T-cell (primary cell): ENCODE data around the gene AAMDC. TPM values are rescaled to one million over a fixed set of nuclear protein-coding genes. Genes with fewer than 3 reads are reported as not detected.
"Not testable (repeated sequence)": the region's sequence is repeated elsewhere in the genome, so short reads cannot be mapped to it uniquely, and the experiment has no call there.

Experiments
- ATAC-seq, 4 experiments: fragments of 200-7000 bp in 3 of 4; fragments of 150-1000 bp in 1 of 4; cut with Tn5 transposase; replicated peaks in 1 of 4; 1 replicate in 3 of 4; 2 replicates in 1 of 4; pipeline ENCODE4 v1.10.0; 2021; ENCODE audit warnings: moderate library complexity in 3 of 4, mild to moderate bottlenecking in 2 of 4, moderate number of reproducible peaks in 1 of 4
- CTCF ChIA-PET, 2 donors: fragments of 300-600 bp; sonication (Branson Sonifier 250); formaldehyde crosslinking; loops; one replicate each; lab custom pipeline; 2022; ENCODE audit warnings: antibody characterized with exemption in 2 of 2; lab: Charles Lee
- POLR2A ChIA-PET, 2 donors: fragments of 300-600 bp; sonication (Branson Sonifier 250); formaldehyde crosslinking; loops; one replicate each; lab custom pipeline; 2022; ENCODE audit warnings: antibody characterized with exemption in 2 of 2; lab: Charles Lee
- DNase-seq, 35 experiments: peaks; one replicate each; pipeline versions ENCODE4 v3.0.0 to v3.0.0-alpha.2; 2013 to 2023
- H3K27ac ChIP-seq: one replicate; pipeline ENCODE4 v1.5.1; 2013; ENCODE audit warnings: low read length
- H3K27me3 ChIP-seq, 2 experiments: replicated peaks in 1 of 2; 1 replicate in 1 of 2; 2 replicates in 1 of 2; pipeline versions ENCODE4 v1.6.1 to v1.7.0; 2013; ENCODE audit warnings: low read length in 1 of 2, mixed read lengths in 1 of 2; ENCODE audit not compliant: control insufficient read depth in 2 of 2, insufficient read depth in 2 of 2; ENCODE audit errors: extremely low read depth in 1 of 2
- H3K36me3 ChIP-seq, 2 donors: 1 replicate in 1 of 2; 2 replicates in 1 of 2; pipeline versions ENCODE4 v1.6.1 to v1.7.0; 2013; ENCODE audit warnings: low read length in 1 of 2; ENCODE audit not compliant: control insufficient read depth in 2 of 2, insufficient read depth in 1 of 2; ENCODE audit errors: extremely low read depth in 1 of 2
- H3K4me1 ChIP-seq, 2 experiments: 1 replicate in 1 of 2; 2 replicates in 1 of 2; pipeline versions ENCODE4 v1.6.1 to v1.7.0; 2013; ENCODE audit warnings: low read length in 2 of 2, mixed read lengths in 1 of 2; ENCODE audit not compliant: insufficient read depth in 2 of 2, control insufficient read depth in 1 of 2; ENCODE audit errors: extremely low read depth in 1 of 2
- H3K4me3 ChIP-seq, 2 donors: 1 replicate in 1 of 2; 2 replicates in 1 of 2; pipeline versions ENCODE4 v1.5.1 to v1.7.0; 2013; ENCODE audit warnings: mild to moderate bottlenecking in 2 of 2, low read length in 1 of 2, moderate library complexity in 1 of 2; ENCODE audit not compliant: control insufficient read depth in 1 of 2; ENCODE audit errors: extremely low read depth in 1 of 2
- H3K9me3 ChIP-seq: 2 replicates; pipeline ENCODE4 v1.7.0; 2013
- H3K27ac Mint-ChIP-seq, 2 donors: one replicate each; pipeline ENCODE4 v1.8.0; 2020 to 2021; ENCODE audit warnings: mild to moderate bottlenecking in 2 of 2, mixed read lengths in 2 of 2
- H3K27me3 Mint-ChIP-seq, 2 donors: one replicate each; pipeline ENCODE4 v1.8.0; 2021 to 2022; ENCODE audit warnings: mixed read lengths in 2 of 2
- H3K36me3 Mint-ChIP-seq: one replicate; pipeline ENCODE4 v1.8.0; 2021; ENCODE audit warnings: mixed read lengths
- H3K4me1 Mint-ChIP-seq, 3 donors: one replicate each; pipeline ENCODE4 v1.8.0; 2020 to 2022; ENCODE audit warnings: mixed read lengths in 3 of 3, mild to moderate bottlenecking in 1 of 3
- H3K4me3 Mint-ChIP-seq, 3 donors: one replicate each; pipeline ENCODE4 v1.8.0; 2020 to 2022; ENCODE audit warnings: mild to moderate bottlenecking in 3 of 3, mixed read lengths in 3 of 3, moderate library complexity in 3 of 3
- H3K9me3 Mint-ChIP-seq, 3 donors: one replicate each; pipeline ENCODE4 v1.8.0; 2020 to 2022; ENCODE audit warnings: mixed read lengths in 3 of 3
- WGBS: methylation state at CpG from one replicate; pipeline ENCODE4 v1.1.5; 2013; ENCODE audit warnings: missing lambda C conversion rate; ENCODE audit not compliant: insufficient coverage; 5-methylcytosine and 5-hydroxymethylcytosine counted together
- total RNA-seq, 35 experiments: library from RNA in 6 of 35; stranded (reverse) in 6 of 35; fragments of 120-200 nt in 1 of 35; gene quantifications; one replicate each; pipeline versions ENCODE4 v1.2.1 to v1.2.4 and lab custom pipeline; 2013 to 2026

The AAMDC gene
- total RNA-seq, 5 donors from 2014 or later (not counting 1 experiment from before 2014, with no cell fraction given) = 4.0 to 11.1 (median 7.0) TPM

DNA sequence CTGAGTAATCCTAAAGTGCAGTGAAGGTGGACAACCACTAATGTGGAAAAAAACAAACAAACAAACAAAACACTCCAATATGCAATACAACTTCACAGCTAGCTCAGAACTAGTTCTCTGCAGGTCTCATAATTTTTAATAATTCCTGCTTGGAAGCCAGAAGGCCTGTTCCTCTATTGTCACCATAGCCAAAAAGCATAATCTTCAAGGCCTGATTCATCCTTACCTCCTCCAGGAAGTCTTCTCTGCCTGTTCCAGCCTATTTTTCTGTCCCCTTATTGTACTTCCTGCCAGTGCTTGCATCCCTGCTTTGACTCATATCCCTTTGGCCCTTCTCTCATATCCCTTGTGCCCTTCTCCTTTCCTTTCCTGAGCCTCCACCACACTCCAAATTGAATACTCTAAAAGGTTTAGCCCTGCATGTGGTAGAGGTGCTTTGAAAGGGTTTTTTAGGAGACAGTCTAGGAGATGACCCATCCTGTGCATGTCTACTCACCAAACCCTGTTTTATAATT, 69.2 kb downstream of the AAMDC start:
- H3K4me3 Mint-ChIP-seq, H3K4me3 ChIP-seq, H3K27me3 ChIP-seq, H3K9me3 ChIP-seq, ATAC-seq, H3K27ac Mint-ChIP-seq, H3K9me3 Mint-ChIP-seq, H3K27ac ChIP-seq, POLR2A ChIA-PET, DNase-seq, H3K4me1 ChIP-seq, H3K4me1 Mint-ChIP-seq, H3K27me3 Mint-ChIP-seq, CTCF ChIA-PET: not testable (repeated sequence)
- H3K36me3 ChIP-seq = peaks cover 2 to 45% of the 10 kb centered on the region in 2 donors
- H3K36me3 Mint-ChIP-seq = peaks cover 61% of the 10 kb centered on the region

DNA sequence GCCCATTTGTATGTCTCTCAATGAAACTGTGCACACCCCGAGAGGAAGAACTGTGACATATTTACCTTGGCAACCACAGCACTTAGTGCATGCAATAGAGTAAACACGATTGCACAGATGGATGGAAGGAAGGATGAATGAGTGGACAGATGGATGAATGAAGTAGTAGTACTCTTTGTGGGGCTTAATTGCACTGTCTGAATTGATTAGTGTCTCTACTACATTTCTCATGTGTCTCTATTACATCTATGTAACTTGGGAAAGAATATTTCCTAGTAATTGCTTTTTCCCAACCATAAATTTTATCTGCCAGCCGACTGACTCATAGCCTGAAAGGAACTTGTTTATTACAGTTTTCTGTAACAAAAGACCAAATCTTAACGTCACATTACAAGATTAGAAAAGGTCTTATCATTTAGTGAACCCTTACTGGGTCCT, 69.7 kb downstream of the AAMDC start:
- H3K4me3 ChIP-seq, ATAC-seq, H3K9me3 Mint-ChIP-seq, H3K4me3 Mint-ChIP-seq, H3K27me3 ChIP-seq, H3K27ac ChIP-seq, CTCF ChIA-PET, DNase-seq, H3K27me3 Mint-ChIP-seq, H3K4me1 ChIP-seq, H3K9me3 ChIP-seq, H3K27ac Mint-ChIP-seq, H3K4me1 Mint-ChIP-seq, POLR2A ChIA-PET: not testable (repeated sequence)
- no CpG with 5 or more reads among the region's 4 CpGs for WGBS
- peaks cover 2 to 45% of the 10 kb centered on the region in 2 donors for H3K36me3 ChIP-seq
- peaks cover 61% of the 10 kb centered on the region for H3K36me3 Mint-ChIP-seq

DNA sequence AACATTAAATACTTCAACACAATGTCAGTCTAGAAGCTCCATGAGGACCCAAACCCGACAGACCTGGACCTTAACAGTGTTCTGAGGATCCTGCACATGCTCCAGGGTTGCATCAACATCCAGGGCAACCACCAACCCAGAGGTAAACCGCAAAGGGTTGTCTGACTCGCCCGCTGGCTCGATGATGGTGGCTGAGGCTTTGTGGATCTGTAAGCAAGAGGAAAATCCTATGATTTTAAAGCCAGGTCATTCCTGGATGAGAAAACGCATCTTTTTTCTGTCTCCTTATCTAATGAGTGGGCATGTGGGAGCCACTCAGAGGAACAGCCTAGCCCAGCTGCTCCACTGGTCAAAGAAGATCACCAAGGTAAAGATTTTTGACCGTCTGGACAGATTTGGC, 70.3 kb downstream of the AAMDC start:
- H3K27me3 Mint-ChIP-seq, H3K9me3 ChIP-seq, H3K4me3 ChIP-seq, H3K9me3 Mint-ChIP-seq, H3K4me1 Mint-ChIP-seq, CTCF ChIA-PET, H3K27me3 ChIP-seq, DNase-seq, H3K27ac Mint-ChIP-seq, H3K4me1 ChIP-seq, POLR2A ChIA-PET, H3K27ac ChIP-seq, H3K4me3 Mint-ChIP-seq, ATAC-seq: not testable (repeated sequence)
- 100% methylated on average over 1 of the region's 7 CpGs for WGBS
- H3K36me3 ChIP-seq = peaks cover 2 to 43% of the 10 kb centered on the region in 2 donors
- peaks cover 65% of the 10 kb centered on the region for H3K36me3 Mint-ChIP-seq

DNA sequence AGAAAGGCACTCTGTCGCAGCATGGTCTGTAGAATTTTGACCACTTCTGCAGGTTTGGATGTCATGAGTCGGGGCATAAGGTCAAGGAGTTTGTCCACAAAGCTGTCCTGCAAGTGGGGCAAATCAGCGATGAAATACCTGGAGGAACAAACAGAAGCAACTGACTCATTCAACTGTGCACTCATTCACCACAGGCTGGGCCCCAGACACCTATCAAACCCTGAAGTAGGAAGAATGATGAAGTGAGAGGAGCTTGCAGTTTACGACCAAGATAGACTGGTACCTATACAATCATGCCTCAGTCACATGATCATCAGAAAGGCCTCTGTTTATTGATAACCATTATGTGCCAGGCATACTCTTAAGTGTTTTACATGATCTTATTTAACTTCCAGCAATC, 70.8 kb downstream of the AAMDC start:
- ATAC-seq, H3K9me3 ChIP-seq, H3K27ac Mint-ChIP-seq, H3K4me3 Mint-ChIP-seq, H3K27me3 ChIP-seq, POLR2A ChIA-PET, H3K27ac ChIP-seq, H3K27me3 Mint-ChIP-seq, H3K4me1 ChIP-seq, CTCF ChIA-PET, H3K9me3 Mint-ChIP-seq, H3K4me3 ChIP-seq, H3K4me1 Mint-ChIP-seq, DNase-seq: not testable (repeated sequence)
- H3K36me3 ChIP-seq = peaks cover 2 to 39% of the 10 kb centered on the region in 2 donors
- no CpG with 5 or more reads among the region's 4 CpGs for WGBS
- peaks cover 62% of the 10 kb centered on the region for H3K36me3 Mint-ChIP-seq

DNA sequence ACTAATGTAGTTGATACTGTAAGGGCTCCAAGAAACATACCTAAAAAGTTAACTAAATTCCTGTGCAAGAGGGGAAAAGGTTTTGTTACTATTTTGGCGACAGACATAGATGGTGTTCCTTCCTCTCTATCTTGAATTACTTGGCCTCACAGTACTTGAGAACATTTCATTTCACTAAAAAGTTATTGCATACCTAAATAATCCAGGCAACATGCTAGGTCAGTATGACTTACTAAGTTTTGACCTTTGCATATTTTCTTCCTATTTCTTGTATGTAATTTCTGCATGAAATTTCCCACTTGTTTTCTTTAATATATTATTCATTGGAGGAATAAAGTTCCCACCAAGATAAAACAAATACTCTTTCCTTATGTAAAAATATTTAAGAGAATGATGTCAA, 74.0 kb downstream of the AAMDC start:
- ATAC-seq, POLR2A ChIA-PET, H3K9me3 Mint-ChIP-seq, H3K27ac Mint-ChIP-seq, H3K4me1 Mint-ChIP-seq, CTCF ChIA-PET, H3K27ac ChIP-seq, H3K27me3 Mint-ChIP-seq, H3K9me3 ChIP-seq, H3K4me3 ChIP-seq, DNase-seq, H3K27me3 ChIP-seq, H3K4me1 ChIP-seq, H3K4me3 Mint-ChIP-seq: not testable (repeated sequence)
- H3K36me3 ChIP-seq = peaks cover 2 to 37% of the 10 kb centered on the region in 2 donors
- H3K36me3 Mint-ChIP-seq = peaks cover 49% of the 10 kb centered on the region
- WGBS = no CpG with 5 or more reads among the region's 1 CpG

DNA sequence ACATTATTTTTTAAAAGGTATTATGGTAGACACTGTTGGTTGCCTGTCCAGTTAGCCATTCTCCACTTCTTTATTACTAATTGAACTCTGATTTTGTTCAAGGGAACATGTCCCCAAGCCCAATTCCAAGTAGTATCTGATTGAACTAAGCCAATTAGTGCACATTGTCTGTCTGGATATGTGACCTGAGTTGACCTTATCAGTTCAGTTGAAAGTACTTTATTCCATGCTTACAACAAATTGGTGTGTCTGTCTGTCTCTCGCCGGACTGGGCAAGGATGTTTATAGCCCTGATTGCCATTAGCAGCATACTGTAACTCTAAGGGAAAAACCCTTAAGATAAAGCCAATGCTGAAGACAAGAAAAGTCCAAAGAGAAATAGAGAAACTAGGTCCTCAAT, 87.9 kb downstream of the AAMDC start:
- Histone ChIP-seq H3K4me1 (no peaks in the 10 kb centered on the region), H3K4me3 (no peak overlapping the region), H3K27me3 (no peaks in the 10 kb centered on the region), H3K27ac (no peak overlapping the region), H3K9me3 (no peaks in the 10 kb centered on the region), H3K36me3 (peaks cover 5 to 37% of the 10 kb centered on the region in 2 donors)
- DNase-seq (no peak), ATAC-seq (no peak)
- Mint-ChIP-seq H3K9me3 (no peaks in the 10 kb centered on the region), H3K27me3 (no peaks in the 10 kb centered on the region), H3K4me1 (no peaks in the 10 kb centered on the region), H3K4me3 (no peak overlapping the region), H3K27ac (no peak overlapping the region), H3K36me3 (peaks cover 50% of the 10 kb centered on the region)
- CTCF ChIA-PET = interaction anchor here in 1 of 2 donors (0.6 kb wide), 1 partner anchor 267 kb away, joined by 3 read pairs; no protein-coding TSS in a partner anchor
- no CpG with 5 or more reads among the region's 2 CpGs for WGBS
- POLR2A ChIA-PET = no interaction called here

DNA sequence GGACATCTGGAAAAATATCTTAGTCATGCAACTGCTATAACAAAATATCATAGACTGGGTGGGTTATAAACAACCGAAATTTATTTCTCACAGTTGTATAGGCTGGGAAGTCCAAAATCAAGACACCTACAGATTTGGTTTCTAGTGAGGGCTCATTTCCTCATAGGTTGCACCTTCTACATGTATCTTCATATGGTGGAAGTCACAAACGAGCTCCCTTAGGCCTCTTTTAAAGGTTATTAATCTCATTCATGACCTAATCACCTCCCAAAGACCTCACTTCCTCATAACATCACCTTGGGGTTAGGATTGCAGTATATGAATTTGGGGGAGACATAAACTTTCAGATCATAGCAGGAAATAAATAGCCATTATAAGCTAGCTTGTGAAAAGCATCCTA, 88.3 kb downstream of the AAMDC start:
- H3K4me1 ChIP-seq = no peaks in the 10 kb centered on the region
- Mint-ChIP-seq H3K27me3 (no peaks in the 10 kb centered on the region), H3K4me1 (no peaks in the 10 kb centered on the region), H3K4me3 (no peak overlapping the region), H3K27ac (no peak overlapping the region), H3K36me3 (peaks cover 52% of the 10 kb centered on the region), H3K9me3 (no peaks in the 10 kb centered on the region)
- WGBS = no CpG with 5 or more reads among the region's 2 CpGs
- DNase-seq = no peak
- H3K9me3 ChIP-seq = no peaks in the 10 kb centered on the region
- H3K27ac ChIP-seq = no peak overlapping the region
- H3K4me3 ChIP-seq = no peak overlapping the region
- POLR2A ChIA-PET = no interaction called here
- ATAC-seq = no peak
- CTCF ChIA-PET = interaction anchor here in 1 of 2 donors (0.6 kb wide), 1 partner anchor 268 kb away, joined by 3 read pairs; no protein-coding TSS in a partner anchor
- H3K36me3 ChIP-seq = peaks cover 5 to 37% of the 10 kb centered on the region in 2 donors
- no peaks in the 10 kb centered on the region for H3K27me3 ChIP-seq
